H1 (cell line): ENCODE results near the gene RBP3.

ENCODE experiments used
- CEBPB ChIP-seq: IDR thresholded peaks from 2 replicates; pipeline ENCODE4 v1.6.1; 2012; ENCODE audit warnings: low read depth, low read length
- EP300 ChIP-seq, 2 experiments: IDR thresholded peaks; 1 replicate in 1 of 2; 2 replicates in 1 of 2; pipeline ENCODE4 v1.6.1; 2011 to 2012; ENCODE audit warnings: low read depth in 2 of 2, low read length in 2 of 2, mild to moderate bottlenecking in 2 of 2, borderline replicate concordance in 1 of 2, inconsistent platforms in 1 of 2, moderate library complexity in 1 of 2
- EZH2 ChIP-seq: fragments of 200-600 bp; sonication (generic); IDR thresholded peaks from 2 replicates; pipeline ENCODE4 v1.7.1; 2012; ENCODE audit warnings: low read depth, mild to moderate bottlenecking, moderate library complexity, low read length, inconsistent platforms; ENCODE audit not compliant: severe bottlenecking
- FOSL1 ChIP-seq: IDR thresholded peaks from 2 replicates; pipeline ENCODE4 v1.6.1; 2011; ENCODE audit warnings: mild to moderate bottlenecking, low read depth, low read length, moderate library complexity; ENCODE audit not compliant: insufficient read depth
- POLR2AphosphoS5 ChIP-seq: IDR thresholded peaks from 2 replicates; pipeline ENCODE4 v1.6.1; 2011; ENCODE audit warnings: low read depth, low read length
- RAD21 ChIP-seq, 2 experiments: IDR thresholded peaks in 1 of 2; conservative IDR thresholded peaks in 1 of 2; 2 replicates each; pipeline ENCODE4 v1.6.1; 2011; ENCODE audit warnings: low read depth in 2 of 2, low read length in 2 of 2, improper control_type of control experiment in 1 of 2, inconsistent platforms in 1 of 2, mild to moderate bottlenecking in 1 of 2, moderate library complexity in 1 of 2
- SUZ12 ChIP-seq: fragments of 200-600 bp; sonication (generic); IDR thresholded peaks from 2 replicates; pipeline ENCODE4 v1.6.1; 2012; ENCODE audit warnings: mild to moderate bottlenecking, inconsistent platforms, low read length, moderate library complexity, mixed read lengths
- YY1 ChIP-seq: IDR thresholded peaks from 2 replicates; pipeline ENCODE4 v1.6.1; 2011; ENCODE audit warnings: low read depth, mild to moderate bottlenecking, low read length
- TF ChIP-seq, protein P1 (sequence below), 3 experiments: IDR thresholded peaks; 1 replicate in 2 of 3; 2 replicates in 1 of 3; pipeline versions ENCODE4 v1.5.1 to v1.6.1; 2011; ENCODE audit warnings: low read length in 3 of 3, mild to moderate bottlenecking in 3 of 3, inconsistent platforms in 2 of 3, low read depth in 1 of 3, moderate library complexity in 1 of 3; ENCODE audit not compliant: insufficient read depth in 1 of 3; ENCODE audit errors: control extremely low read depth in 1 of 3

DNA sequence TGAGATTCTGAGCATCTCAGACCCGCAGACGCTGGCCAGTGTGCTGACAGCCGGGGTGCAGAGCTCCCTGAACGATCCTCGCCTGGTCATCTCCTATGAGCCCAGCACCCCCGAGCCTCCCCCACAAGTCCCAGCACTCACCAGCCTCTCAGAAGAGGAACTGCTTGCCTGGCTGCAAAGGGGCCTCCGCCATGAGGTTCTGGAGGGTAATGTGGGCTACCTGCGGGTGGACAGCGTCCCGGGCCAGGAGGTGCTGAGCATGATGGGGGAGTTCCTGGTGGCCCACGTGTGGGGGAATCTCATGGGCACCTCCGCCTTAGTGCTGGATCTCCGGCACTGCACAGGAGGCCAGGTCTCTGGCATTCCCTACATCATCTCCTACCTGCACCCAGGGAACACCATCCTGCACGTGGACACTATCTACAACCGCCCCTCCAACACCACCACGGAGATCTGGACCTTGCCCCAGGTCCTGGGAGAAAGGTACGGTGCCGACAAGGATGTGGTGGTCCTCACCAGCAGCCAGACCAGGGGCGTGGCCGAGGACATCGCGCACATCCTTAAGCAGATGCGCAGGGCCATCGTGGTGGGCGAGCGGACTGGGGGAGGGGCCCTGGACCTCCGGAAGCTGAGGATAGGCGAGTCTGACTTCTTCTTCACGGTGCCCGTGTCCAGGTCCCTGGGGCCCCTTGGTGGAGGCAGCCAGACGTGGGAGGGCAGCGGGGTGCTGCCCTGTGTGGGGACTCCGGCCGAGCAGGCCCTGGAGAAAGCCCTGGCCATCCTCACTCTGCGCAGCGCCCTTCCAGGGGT, 703 bp downstream of the RBP3 start:
- TF ChIP-seq, protein P1, sequence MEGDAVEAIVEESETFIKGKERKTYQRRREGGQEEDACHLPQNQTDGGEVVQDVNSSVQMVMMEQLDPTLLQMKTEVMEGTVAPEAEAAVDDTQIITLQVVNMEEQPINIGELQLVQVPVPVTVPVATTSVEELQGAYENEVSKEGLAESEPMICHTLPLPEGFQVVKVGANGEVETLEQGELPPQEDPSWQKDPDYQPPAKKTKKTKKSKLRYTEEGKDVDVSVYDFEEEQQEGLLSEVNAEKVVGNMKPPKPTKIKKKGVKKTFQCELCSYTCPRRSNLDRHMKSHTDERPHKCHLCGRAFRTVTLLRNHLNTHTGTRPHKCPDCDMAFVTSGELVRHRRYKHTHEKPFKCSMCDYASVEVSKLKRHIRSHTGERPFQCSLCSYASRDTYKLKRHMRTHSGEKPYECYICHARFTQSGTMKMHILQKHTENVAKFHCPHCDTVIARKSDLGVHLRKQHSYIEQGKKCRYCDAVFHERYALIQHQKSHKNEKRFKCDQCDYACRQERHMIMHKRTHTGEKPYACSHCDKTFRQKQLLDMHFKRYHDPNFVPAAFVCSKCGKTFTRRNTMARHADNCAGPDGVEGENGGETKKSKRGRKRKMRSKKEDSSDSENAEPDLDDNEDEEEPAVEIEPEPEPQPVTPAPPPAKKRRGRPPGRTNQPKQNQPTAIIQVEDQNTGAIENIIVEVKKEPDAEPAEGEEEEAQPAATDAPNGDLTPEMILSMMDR (IDR thresholded peaks at IDR 0.05; ENCODE audit: control extremely low read depth in 1 of 3, insufficient read depth in 1 of 3, low read depth in 1 of 3, low read length in 3 of 3): no peak
- TF ChIP-seq YY1: no peak
- no peak for TF ChIP-seq POLR2AphosphoS5
- TF ChIP-seq EP300 (IDR thresholded peaks at IDR 0.05; ENCODE audit: borderline replicate concordance in 1 of 2, low read depth in 2 of 2, low read length in 2 of 2): no peak
- no peak for TF ChIP-seq RAD21 (IDR thresholded peaks at IDR 0.05 in 1 of 2, conservative IDR thresholded peaks at IDR 0.05 in 1 of 2; ENCODE audit: low read depth in 2 of 2, low read length in 2 of 2)
- TF ChIP-seq SUZ12: no peak
- TF ChIP-seq EZH2: no peak
- TF ChIP-seq CEBPB: no peak
- TF ChIP-seq FOSL1: no peak
